ENCODE data around the gene CD151. TPM values are rescaled to one million over a fixed set of nuclear protein-coding genes. Genes with fewer than 3 reads are reported as not detected.

The CD151 gene
- total RNA-seq, 1 experiment from 2014 or later, result 127 TPM

- H3K4me3 ChIP-seq (ENCODE audit: low read depth, low read length, poor library complexity, severe bottlenecking), result no peak overlapping the region
- no peaks in the 10 kb centered on the region for H3K27me3 ChIP-seq (replicated peaks; ENCODE audit: insufficient read depth, low read depth, low read length, poor library complexity)
- CTCF ChIA-PET, result no interaction called here
- no peaks in the 10 kb centered on the region for H3K9me3 ChIP-seq (ENCODE audit: low read depth, low read length, poor library complexity, severe bottlenecking)
- intact Hi-C loops (cut with micrococcal nuclease; ENCODE audit: unreplicated experiment), result no loop called here
- no peak for DNase-seq (ENCODE audit: low spot score)
- BruUV-seq (replicated peaks), result no TSS peak
- no peak overlapping the region for H3K27ac ChIP-seq (ENCODE audit: low read depth, low read length, poor library complexity, severe bottlenecking)
- no peak for TF ChIP-seq EZH2 (IDR thresholded peaks at IDR 0.05; ENCODE audit: borderline replicate concordance, low read depth, low read length, poor library complexity, severe bottlenecking)
- TF ChIP-seq CTCF (conservative IDR thresholded peaks at IDR 0.05; ENCODE audit: low read depth, low read length), result no peak
- H3K36me3 ChIP-seq (ENCODE audit: insufficient read depth, low read length, poor library complexity, severe bottlenecking), result no peaks in the 10 kb centered on the region
- POLR2A ChIA-PET (ENCODE audit: low non-redundant PET), result no interaction called here
- H3K4me1 ChIP-seq (ENCODE audit: insufficient read depth, low read length, poor library complexity, severe bottlenecking), result peaks cover 3% of the 10 kb centered on the region
Observed at GRCh38 chr11:787084-787675, 45.6 kb upstream of the CD151 start.

DNA sequence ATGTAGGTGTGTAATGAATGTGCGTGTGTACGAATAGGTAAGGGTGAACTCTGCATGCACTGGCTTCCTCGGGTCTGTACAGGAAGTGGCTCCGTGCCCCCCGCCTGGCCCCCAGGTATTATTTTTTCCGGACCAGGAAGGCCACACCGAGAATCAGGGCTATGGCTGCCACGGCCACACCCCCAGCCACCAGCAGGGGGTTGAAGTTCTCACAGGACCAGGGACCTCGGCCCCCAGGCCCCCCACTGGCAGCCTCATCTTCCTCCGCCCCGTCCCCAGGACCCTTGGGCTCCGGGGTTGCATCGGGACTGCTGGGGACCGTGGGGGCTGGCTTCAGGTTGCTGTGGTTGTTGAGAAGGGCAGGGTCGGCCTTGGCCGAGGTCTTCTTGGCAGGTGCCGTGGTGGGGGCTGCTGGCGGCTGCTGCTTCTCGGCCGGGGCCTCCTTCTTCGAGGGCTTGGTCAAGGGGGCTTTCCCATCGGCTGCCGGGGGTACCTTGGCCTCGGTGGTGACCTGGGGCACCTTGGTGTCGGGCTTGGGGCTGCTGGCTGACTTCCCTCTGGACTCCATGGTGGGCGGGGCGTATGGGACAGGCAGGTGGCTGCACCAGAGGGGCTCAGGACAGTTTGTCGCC lies 44.6 kb upstream of the CD151 start:
- H3K27ac ChIP-seq (ENCODE audit: low read depth, low read length, poor library complexity, severe bottlenecking), result no peak overlapping the region
- no TSS peak for BruUV-seq (replicated peaks)
- POLR2A ChIA-PET (ENCODE audit: low non-redundant PET), result no interaction called here

More for the DNA sequence above, 44.6 kb upstream of the CD151 start:
- intact Hi-C loops (cut with micrococcal nuclease; ENCODE audit: unreplicated experiment), result no loop called here
- H3K9me3 ChIP-seq (ENCODE audit: low read depth, low read length, poor library complexity, severe bottlenecking), result no peaks in the 10 kb centered on the region
- TF ChIP-seq EZH2 (IDR thresholded peaks at IDR 0.05; ENCODE audit: borderline replicate concordance, low read depth, low read length, poor library complexity, severe bottlenecking), result no peak
- no peak for TF ChIP-seq CTCF (conservative IDR thresholded peaks at IDR 0.05; ENCODE audit: low read depth, low read length)
- DNase-seq (ENCODE audit: low spot score), result no peak
- no peak overlapping the region for H3K4me3 ChIP-seq (ENCODE audit: low read depth, low read length, poor library complexity, severe bottlenecking)
- CTCF ChIA-PET, result no interaction called here
- peaks cover 3% of the 10 kb centered on the region for H3K4me1 ChIP-seq (ENCODE audit: insufficient read depth, low read length, poor library complexity, severe bottlenecking)
- H3K27me3 ChIP-seq (replicated peaks; ENCODE audit: insufficient read depth, low read depth, low read length, poor library complexity), result no peaks in the 10 kb centered on the region
- H3K36me3 ChIP-seq (ENCODE audit: insufficient read depth, low read length, poor library complexity, severe bottlenecking), result no peaks in the 10 kb centered on the region
